ENCODE measurements around the gene FSTL5.

Gene FSTL5

GRCh38 chr4:161419822-161420221, 744.0 kb downstream of the FSTL5 start:
- no peak for TF ChIP-seq CTCF (IDR thresholded peaks at IDR 0.05)
- no peak for DNase-seq (ENCODE audit: low spot score)
- Histone ChIP-seq H3K27ac (no peak overlapping the region), H3K4me3 (no peak overlapping the region)

GRCh38 chr4:161411901-161412300, 751.9 kb downstream of the FSTL5 start:
- H3K4me3 ChIP-seq: no peak overlapping the region

GRCh38 chr4:161404346-161405110, 759.3 kb downstream of the FSTL5 start:
- no peak for TF ChIP-seq CTCF (IDR thresholded peaks at IDR 0.05)
- H3K27ac ChIP-seq: no peak overlapping the region
- no peak overlapping the region for H3K4me3 ChIP-seq
- no peak for DNase-seq (ENCODE audit: low spot score)

More at GRCh38 chr4:161411901-161412300, 751.9 kb downstream of the FSTL5 start:
- no peak overlapping the region for H3K27ac ChIP-seq
- no peak for DNase-seq (ENCODE audit: low spot score)
- no peak for TF ChIP-seq CTCF (IDR thresholded peaks at IDR 0.05)

GRCh38 chr4:161403781-161404180, 760.0 kb downstream of the FSTL5 start:
- H3K4me3 ChIP-seq: no peak overlapping the region
- H3K27ac ChIP-seq: no peak overlapping the region
- no peak for TF ChIP-seq CTCF (IDR thresholded peaks at IDR 0.05)
- no peak for DNase-seq (ENCODE audit: low spot score)

- no peak for DNase-seq (ENCODE audit: low spot score)
- H3K4me3 ChIP-seq: no peak overlapping the region
- no peak overlapping the region for H3K27ac ChIP-seq
- TF ChIP-seq CTCF (IDR thresholded peaks at IDR 0.05): no peak
These were observed 770.2 kb downstream of the FSTL5 start for GRCh38 chr4:161393602-161394001.

- Histone ChIP-seq H3K27ac (no peak overlapping the region), H3K4me3 (no peak overlapping the region)
- TF ChIP-seq CTCF (IDR thresholded peaks at IDR 0.05): no peak
- no peak for DNase-seq (ENCODE audit: low spot score)
These were observed 781.1 kb downstream of the FSTL5 start for GRCh38 chr4:161382655-161383054.

GRCh38 chr4:161376275-161376674, 787.5 kb downstream of the FSTL5 start:
- H3K27ac ChIP-seq: no peak overlapping the region
- no peak for TF ChIP-seq CTCF (IDR thresholded peaks at IDR 0.05)
- DNase-seq (ENCODE audit: low spot score): no peak

More at GRCh38 chr4:161376275-161376674, 787.5 kb downstream of the FSTL5 start:
- H3K4me3 ChIP-seq: no peak overlapping the region

Data from coronary artery (tissue), 2 donors.